AG09319 (cell line): Measurements from ENCODE around the gene LSAMP.

ENCODE experiments used
- DNase-seq: peaks from one replicate; pipeline ENCODE4 v3.0.0-alpha.2; 2010; ENCODE audit warnings: low read depth; ENCODE audit errors: extremely low read depth
- CTCF ChIP-seq: IDR thresholded peaks from 2 replicates; pipeline ENCODE4 v1.5.1; 2011; ENCODE audit warnings: low read depth, mild to moderate bottlenecking, inconsistent platforms, low read length, moderate library complexity

The LSAMP gene

GRCh38 chr3:115814006-115814405, 631.3 kb downstream of the LSAMP start:
- no peak for TF ChIP-seq CTCF
- DNase-seq = no peak

- no peak for DNase-seq
- no peak for TF ChIP-seq CTCF
Observed at GRCh38 chr3:115808816-115809215, 636.5 kb downstream of the LSAMP start.

- no peak for DNase-seq
- no peak for TF ChIP-seq CTCF
Observed at GRCh38 chr3:115808244-115808643, 637.0 kb downstream of the LSAMP start.

- no peak for TF ChIP-seq CTCF
- no peak for DNase-seq
Observed at GRCh38 chr3:115806501-115806900, 638.8 kb downstream of the LSAMP start.

GRCh38 chr3:115805520-115805919, 639.8 kb downstream of the LSAMP start:
- no peak for DNase-seq
- TF ChIP-seq CTCF = no peak

- DNase-seq = peak; percentile 60
- TF ChIP-seq CTCF = no peak
Observed at GRCh38 chr3:115804713-115805119, 640.6 kb downstream of the LSAMP start.

- no peak for TF ChIP-seq CTCF
- no peak for DNase-seq
Observed at GRCh38 chr3:115804200-115804599, 641.1 kb downstream of the LSAMP start.
